Activated CD8-positive, alpha-beta T cell treated with anti-CD3 and anti-CD28 coated beads for 36 hours (primary cell): ENCODE measurements around the gene PYDC2. TPM values are rescaled to one million over a fixed set of nuclear protein-coding genes. Genes with fewer than 3 reads are reported as not detected.

Source experiments
- ATAC-seq: fragments of 200-7000 bp; cut with Tn5 transposase; one replicate; pipeline ENCODE4 v1.10.0; 2021; ENCODE audit warnings: mild to moderate bottlenecking, moderate library complexity
- CTCF ChIA-PET: fragments of 350-600 bp; sonication (Branson Sonifier 250); formaldehyde crosslinking; loops from one replicate; lab custom pipeline; 2021; ENCODE audit warnings: antibody characterized with exemption; lab: Charles Lee
- POLR2A ChIA-PET: fragments of 350-600 bp; sonication (Branson Sonifier 250); formaldehyde crosslinking; loops from one replicate; lab custom pipeline; 2021; ENCODE audit warnings: antibody characterized with exemption; lab: Charles Lee
- DNase-seq: peaks from one replicate; pipeline ENCODE4 v3.0.0-alpha.2; 2020
- H3K27ac Mint-ChIP-seq: one replicate; pipeline ENCODE4 v1.8.0; 2021; ENCODE audit warnings: mild to moderate bottlenecking, mixed read lengths
- H3K27me3 Mint-ChIP-seq: one replicate; pipeline ENCODE4 v1.8.0; 2021; ENCODE audit warnings: mixed read lengths
- H3K36me3 Mint-ChIP-seq: one replicate; pipeline ENCODE4 v1.8.0; 2021; ENCODE audit warnings: low read depth, mixed read lengths
- H3K4me1 Mint-ChIP-seq: one replicate; pipeline ENCODE4 v1.8.0; 2021; ENCODE audit warnings: low read depth, mixed read lengths
- H3K4me3 Mint-ChIP-seq: one replicate; pipeline ENCODE4 v1.8.0; 2021; ENCODE audit warnings: mild to moderate bottlenecking, moderate library complexity, mixed read lengths
- H3K9me3 Mint-ChIP-seq: one replicate; pipeline ENCODE4 v1.8.0; 2021; ENCODE audit warnings: mixed read lengths
- CTCF ChIP-seq: fragments of 200-600 bp; IDR thresholded peaks from one replicate; pipeline ENCODE4 v1.8.0; 2022; ENCODE audit warnings: antibody characterized with exemption, mild to moderate bottlenecking
- intact Hi-C: fragments of 100-400 bp; cut with micrococcal nuclease; formaldehyde crosslinking; loops from one replicate; pipeline ENCODE4 v1.10.0; 2022
- total RNA-seq, 2 experiments: library from RNA; stranded (reverse); gene quantifications; one replicate each; pipeline ENCODE4 v1.2.3, GENCODE V29; 2021

PYDC2 gene
- total RNA-seq, 2 experiments from 2014 or later = not detected

GRCh38 chr3:191449256-191449655, 11.7 kb upstream of the PYDC2 start:
- intact Hi-C loops = no loop called here
- no peak for TF ChIP-seq CTCF
- H3K9me3 Mint-ChIP-seq = peaks cover 8% of the 10 kb centered on the region
- ChIA-PET CTCF (no interaction called here), POLR2A (no interaction called here)
- H3K27ac Mint-ChIP-seq = no peak overlapping the region
- no peaks in the 10 kb centered on the region for H3K27me3 Mint-ChIP-seq
- H3K4me1 Mint-ChIP-seq = no peaks in the 10 kb centered on the region
- DNase-seq (no peak), ATAC-seq (no peak)
- no peaks in the 10 kb centered on the region for H3K36me3 Mint-ChIP-seq
- no peak overlapping the region for H3K4me3 Mint-ChIP-seq

GRCh38 chr3:191455257-191455952, 5.6 kb upstream of the PYDC2 start:
- H3K27me3 Mint-ChIP-seq = peaks cover 1% of the 10 kb centered on the region
- no peak for DNase-seq
- POLR2A ChIA-PET = no interaction called here
- H3K9me3 Mint-ChIP-seq = peaks cover 9% of the 10 kb centered on the region
- no peak overlapping the region for H3K4me3 Mint-ChIP-seq
- no peak for ATAC-seq
- no peaks in the 10 kb centered on the region for H3K4me1 Mint-ChIP-seq
- no peak overlapping the region for H3K27ac Mint-ChIP-seq
- intact Hi-C loops = no loop called here
- TF ChIP-seq CTCF = no peak
- no peaks in the 10 kb centered on the region for H3K36me3 Mint-ChIP-seq
- CTCF ChIA-PET = no interaction called here

GRCh38 chr3:191460360-191460759, 603 bp upstream of the PYDC2 start:
- CTCF ChIA-PET = no interaction called here
- Mint-ChIP-seq H3K27me3 (no peaks in the 10 kb centered on the region), H3K27ac (no peak overlapping the region), H3K4me1 (no peaks in the 10 kb centered on the region), H3K9me3 (peaks cover 4% of the 10 kb centered on the region), H3K4me3 (no peak overlapping the region), H3K36me3 (no peaks in the 10 kb centered on the region)
- POLR2A ChIA-PET = interaction anchor here (0.6 kb wide), 1 partner anchor 278 kb away, joined by 3 read pairs; no protein-coding TSS in a partner anchor
- no peak for DNase-seq
- no peak for ATAC-seq
- intact Hi-C loops = no loop called here
- no peak for TF ChIP-seq CTCF

- H3K27me3 Mint-ChIP-seq = no peaks in the 10 kb centered on the region
- H3K4me1 Mint-ChIP-seq = no peaks in the 10 kb centered on the region
- ATAC-seq (no peak), DNase-seq (no peak)
- POLR2A ChIA-PET = no interaction called here
- no peak for TF ChIP-seq CTCF
- no peaks in the 10 kb centered on the region for H3K9me3 Mint-ChIP-seq
- no peak overlapping the region for H3K27ac Mint-ChIP-seq
- no peak overlapping the region for H3K4me3 Mint-ChIP-seq
- CTCF ChIA-PET = no interaction called here
- intact Hi-C loops = no loop called here
- no peaks in the 10 kb centered on the region for H3K36me3 Mint-ChIP-seq
Measured at GRCh38 chr3:191470080-191470479, 9.1 kb downstream of the PYDC2 start.

GRCh38 chr3:191470545-191470944, 9.6 kb downstream of the PYDC2 start:
- H3K4me3 Mint-ChIP-seq = no peak overlapping the region
- H3K36me3 Mint-ChIP-seq = no peaks in the 10 kb centered on the region
- H3K9me3 Mint-ChIP-seq = no peaks in the 10 kb centered on the region
- intact Hi-C loops = no loop called here
- ATAC-seq (no peak), DNase-seq (no peak)
- ChIA-PET POLR2A (no interaction called here), CTCF (no interaction called here)
- no peaks in the 10 kb centered on the region for H3K27me3 Mint-ChIP-seq
- no peaks in the 10 kb centered on the region for H3K4me1 Mint-ChIP-seq
- no peak for TF ChIP-seq CTCF
- no peak overlapping the region for H3K27ac Mint-ChIP-seq
